HG02943 (cell line): Measurements from ENCODE around the gene RXRB.

Experiments
- ATAC-seq: cut with Tn5 transposase; IDR thresholded peaks from one replicate; pipeline ENCODE4 v1.9.1; 2021; ENCODE audit warnings: mild to moderate bottlenecking, low read depth, moderate library complexity; ENCODE audit not compliant: unreplicated experiment

Gene RXRB

DNA sequence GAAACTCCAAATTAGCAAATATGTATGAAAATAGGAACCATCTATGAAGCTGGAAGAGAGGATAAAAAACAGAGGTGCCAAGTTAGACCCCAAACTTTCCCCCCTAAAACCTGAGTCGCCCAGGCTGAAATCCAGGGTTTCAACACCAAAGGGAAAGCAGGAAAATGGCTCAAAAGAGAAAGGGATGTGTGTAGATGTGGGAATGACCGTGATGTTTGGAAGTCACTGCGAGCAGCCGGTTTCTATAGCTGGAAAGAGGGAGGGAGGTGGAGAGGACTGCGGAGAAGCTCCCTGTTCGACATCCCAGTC is 12.3 kb upstream of the RXRB start:
- ATAC-seq = no peak

DNA sequence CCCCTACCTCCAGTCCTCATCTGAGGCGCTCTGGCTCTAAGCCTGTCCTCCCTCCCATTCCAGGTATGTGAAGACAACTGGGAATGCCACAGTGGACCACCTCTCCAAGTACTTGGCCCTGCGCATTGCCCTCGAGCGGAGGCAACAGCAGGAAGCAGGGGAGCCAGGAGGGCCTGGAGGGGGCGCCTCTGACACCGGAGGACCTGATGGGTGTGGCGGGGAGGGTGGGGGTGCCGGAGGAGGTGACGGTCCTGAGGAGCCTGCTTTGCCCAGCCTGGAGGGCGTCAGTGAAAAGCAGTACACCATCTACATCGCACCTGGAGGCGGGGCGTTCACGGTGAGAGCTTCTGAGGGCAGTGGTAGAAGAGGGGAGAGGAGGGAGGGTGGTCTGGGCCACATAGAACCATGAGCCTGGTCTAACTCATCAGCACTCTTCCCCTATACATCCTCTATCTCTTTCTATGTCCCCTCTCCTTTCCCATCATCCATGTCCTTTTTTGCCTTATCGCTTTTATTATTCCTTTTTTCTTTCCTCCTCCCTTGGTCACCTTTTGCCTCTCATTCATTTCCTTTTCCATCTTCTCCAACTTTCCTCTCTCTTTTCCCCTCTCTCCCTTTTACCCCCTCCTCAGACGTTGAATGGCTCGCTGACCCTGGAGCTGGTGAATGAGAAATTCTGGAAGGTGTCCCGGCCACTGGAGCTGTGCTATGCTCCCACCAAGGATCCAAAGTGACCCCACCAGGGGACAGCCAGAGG is 11.4 kb upstream of the RXRB start:
- ATAC-seq = no peak

DNA sequence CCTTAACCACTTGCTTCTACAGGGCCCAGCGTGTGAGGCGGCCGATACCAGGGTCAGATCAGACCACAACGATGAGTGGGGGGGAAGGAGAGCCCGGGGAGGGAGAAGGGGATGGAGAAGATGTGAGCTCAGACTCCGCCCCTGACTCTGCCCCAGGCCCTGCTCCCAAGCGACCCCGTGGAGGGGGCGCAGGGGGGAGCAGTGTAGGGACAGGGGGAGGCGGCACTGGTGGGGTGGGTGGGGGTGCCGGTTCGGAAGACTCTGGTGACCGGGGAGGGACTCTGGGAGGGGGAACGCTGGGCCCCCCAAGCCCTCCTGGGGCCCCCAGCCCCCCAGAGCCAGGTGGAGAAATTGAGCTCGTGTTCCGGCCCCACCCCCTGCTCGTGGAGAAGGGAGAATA is 10.7 kb upstream of the RXRB start:
- no peak for ATAC-seq

DNA sequence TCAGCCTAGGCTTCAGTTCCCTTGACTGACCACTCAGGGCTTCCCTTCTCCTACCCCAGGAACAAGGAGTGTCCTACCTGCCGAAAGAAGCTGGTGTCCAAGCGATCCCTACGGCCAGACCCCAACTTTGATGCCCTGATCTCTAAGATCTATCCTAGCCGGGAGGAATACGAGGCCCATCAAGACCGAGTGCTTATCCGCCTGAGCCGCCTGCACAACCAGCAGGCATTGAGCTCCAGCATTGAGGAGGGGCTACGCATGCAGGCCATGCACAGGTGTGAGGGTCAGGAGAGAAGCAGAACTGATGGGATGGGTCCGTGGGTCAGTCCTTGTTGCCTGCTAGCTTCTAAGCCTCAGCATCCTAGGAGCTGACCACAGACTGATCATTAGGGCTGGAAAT is 9.4 kb upstream of the RXRB start:
- ATAC-seq = no peak

DNA sequence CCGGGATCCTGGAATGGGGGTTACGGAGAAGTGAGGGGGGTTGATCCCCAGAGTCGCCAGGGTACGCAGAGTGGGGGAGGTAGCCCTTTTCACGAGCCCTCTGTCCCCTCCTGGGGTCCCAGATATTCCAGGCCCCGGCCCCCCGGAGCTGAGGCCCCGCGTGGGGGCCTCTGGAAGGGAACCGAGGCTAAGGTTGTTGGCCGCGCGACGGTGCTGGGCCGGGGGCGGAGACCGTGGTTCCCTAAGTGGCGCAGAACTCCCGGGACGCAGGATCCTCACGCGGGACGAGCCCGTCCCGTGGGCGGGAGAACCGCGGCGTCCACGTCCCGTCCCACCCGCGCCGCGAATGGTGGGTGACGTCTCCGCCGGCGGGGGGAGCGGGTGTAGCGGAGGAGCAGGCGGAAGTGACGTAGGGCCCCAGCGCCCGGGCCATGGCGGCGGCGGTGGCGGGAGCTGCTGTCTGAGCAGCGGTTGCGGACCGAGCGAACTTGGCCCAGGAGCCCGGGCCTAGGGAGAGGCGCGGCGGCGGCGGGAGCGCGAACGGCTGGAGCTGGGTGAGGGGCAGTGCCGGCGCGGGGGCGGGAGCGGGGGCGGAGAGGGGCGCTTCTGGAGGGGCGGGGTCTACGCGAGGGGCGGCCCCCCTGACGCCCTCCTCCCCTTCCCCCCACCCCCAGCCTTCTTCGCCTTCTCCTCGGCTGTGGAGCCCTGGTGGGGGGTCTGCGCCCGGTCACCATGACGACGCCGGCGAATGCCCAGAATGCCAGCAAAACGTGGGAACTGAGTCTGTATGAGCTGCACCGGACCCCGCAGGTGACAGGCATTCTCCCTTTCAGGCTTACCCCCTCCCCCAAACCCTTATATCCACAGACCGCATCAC is 7.9 kb upstream of the RXRB start, which contains the start of gene RING1:
Gene RING1, plus strand, starts transcription at position 410 of the 877 bp plus-strand sequence. Its CDS starts 323 bp downstream, at position 733.
- no peak for ATAC-seq

DNA sequence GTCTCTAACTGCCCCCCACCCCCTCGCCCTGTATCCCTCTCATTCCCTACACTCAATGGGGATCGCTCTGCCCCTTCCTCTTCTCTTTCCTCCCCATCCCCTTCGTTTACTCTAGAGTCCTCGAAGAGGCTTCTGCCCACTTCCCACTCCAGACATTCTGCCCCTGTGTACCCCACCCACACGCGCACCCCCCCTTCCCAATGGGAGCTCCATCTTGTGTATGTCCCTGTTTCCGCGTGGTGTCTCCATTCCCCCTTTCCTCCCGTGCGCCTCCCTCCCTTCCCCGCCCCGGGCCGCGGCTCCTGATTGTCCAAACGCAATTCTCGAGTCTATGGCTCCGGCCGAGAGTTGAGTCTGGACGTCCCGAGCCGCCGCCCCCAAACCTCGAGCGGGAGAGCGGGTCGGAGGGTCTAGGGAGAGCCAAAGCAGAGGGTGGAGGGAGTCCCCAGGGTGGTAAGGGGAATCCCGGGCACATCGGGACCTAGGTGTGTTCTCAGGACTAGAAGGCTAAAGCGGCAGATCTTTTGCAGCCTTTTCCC is 7.2 kb upstream of the RXRB start:
- no peak for ATAC-seq

DNA sequence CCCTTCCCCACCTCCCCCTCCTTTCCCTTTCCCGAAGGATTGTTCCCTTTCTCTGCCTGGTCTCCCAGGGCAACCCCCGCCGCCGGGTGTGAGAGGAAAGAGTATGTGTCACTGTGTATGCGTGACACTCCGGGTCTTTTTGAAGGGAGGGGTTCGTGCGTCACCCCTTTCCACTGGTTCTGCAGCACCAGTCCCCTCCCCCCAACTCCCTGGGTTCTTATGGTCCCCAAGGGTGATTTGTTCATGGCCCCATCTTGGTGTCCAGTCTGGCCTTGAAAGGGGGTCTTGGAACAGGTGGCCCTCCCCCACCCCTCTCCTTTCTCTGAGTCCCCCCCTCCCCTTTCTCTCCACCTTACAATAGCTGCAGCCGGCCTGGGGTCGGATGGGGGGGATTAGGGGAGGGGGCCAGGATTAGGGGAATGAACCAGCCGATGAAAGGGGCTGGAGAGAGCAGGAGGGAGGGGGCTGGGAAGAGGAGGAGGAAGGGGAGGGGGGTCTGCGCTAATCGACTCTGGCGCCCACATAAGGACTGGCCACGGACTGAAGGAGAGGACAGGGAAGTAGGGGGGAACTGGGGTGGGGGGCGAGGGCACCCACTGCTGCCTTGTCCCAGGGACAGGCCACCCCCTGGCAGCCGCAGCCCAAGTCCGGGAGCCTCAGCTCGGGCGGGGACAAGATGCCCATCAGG is 6.5 kb upstream of the RXRB start:
- ATAC-seq = no peak

DNA sequence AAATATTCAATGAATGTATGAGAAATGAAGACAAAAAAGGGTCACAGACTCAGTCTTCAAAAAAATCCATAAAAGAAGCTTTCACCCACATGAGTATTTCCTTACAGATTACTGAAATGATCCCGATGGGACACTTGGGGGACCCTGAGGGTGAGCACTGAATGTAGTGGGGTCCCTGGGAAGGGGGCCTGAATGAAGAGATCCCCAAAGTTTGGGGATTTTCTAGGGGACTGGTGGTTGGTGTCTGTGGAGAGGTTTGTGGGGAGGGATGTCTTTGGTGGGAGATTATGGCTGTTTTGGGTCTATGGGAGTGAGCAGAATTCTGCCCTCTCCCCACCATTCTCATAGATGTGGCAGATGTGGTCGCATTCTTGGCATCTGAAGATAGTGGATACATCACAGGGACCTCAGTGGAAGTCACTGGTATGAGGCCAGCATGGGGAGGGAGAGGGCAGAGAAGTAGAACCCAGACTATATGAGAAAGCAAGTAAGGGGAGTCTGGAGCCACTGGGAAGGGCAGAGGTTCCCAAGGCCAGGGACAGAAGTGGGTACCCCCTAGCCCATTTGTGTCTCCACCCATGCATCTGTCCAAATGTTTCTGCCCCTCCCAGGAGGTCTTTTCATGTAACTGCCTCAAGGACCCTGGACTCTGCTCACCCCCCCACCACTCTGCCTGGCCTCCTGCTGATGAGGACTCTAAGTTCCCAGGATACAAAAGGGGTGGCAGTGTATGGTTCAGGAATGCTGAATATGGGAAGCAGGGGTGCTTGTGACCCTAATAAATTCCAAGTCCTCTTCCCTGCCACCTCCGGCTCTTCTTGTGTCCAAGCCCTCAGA is 5.8 kb upstream of the RXRB start:
- ATAC-seq = no peak

DNA sequence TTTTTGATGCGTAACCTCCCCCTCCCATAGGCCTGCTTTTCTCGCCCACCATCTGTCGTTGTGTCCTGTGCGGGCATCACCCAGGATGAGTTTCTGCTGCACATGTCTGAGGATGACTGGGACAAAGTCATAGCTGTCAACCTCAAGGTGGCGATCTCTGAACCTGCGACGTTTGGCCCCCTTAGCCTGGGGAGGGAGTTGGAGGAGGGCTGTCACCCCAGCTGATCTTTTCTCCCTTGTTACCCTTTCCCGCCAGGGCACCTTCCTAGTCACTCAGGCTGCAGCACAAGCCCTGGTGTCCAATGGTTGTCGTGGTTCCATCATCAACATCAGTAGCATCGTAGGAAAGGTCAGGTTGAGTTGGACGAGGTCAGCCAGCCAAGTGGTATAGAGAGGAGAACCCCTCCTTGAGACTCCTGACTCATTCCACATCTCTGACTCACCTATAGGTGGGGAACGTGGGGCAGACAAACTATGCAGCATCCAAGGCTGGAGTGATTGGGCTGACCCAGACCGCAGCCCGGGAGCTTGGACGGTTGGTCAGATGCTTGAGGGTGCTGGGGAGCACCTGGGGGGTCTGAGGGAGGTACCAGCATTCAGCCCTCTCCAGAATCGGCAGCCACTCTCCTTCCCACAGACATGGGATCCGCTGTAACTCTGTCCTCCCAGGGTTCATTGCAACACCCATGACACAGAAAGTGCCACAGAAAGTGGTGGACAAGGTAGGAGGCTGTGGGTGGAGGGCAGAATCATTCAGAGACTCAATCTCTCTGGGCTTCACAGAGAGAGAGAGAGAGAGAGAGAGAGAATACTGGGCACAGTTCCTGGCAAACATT is 4.9 kb upstream of the RXRB start:
- no peak for ATAC-seq

DNA sequence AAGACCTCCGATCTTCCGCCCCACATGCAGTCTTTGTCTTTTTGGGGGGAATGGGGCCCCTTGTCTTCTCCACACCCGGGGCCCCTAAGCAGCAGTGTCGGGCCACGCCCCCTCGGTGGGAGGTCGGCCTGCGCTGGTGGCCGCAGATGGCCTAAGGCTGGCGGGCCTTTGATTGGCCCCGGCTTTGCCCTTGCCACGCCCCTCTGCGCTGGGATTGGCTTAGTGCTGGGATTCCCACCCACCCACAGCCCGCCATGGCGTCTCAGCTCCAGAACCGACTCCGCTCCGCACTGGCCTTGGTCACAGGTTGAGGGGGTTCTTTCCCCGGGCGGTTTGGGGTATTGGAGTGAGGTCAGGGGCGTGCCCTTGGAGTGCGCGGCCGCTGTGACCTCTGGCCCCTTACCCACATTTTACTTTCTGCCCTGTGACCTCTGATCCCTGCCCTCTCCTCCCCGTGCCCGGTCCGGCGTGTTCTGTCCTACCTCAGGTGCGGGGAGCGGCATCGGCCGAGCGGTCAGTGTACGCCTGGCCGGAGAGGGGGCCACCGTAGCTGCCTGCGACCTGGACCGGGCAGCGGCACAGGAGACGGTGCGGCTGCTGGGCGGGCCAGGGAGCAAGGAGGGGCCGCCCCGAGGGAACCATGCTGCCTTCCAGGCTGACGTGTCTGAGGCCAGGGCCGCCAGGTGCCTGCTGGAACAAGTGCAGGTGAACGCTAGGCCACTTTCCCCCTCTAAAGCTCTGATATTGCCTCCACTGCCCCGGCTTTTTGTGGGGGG is 4.1 kb upstream of the RXRB start, which contains the start of gene HSD17B8:
Gene HSD17B8, plus strand, starts transcription at position 241 of the 776 bp plus-strand sequence. Its CDS starts 14 bp downstream, at position 255.
- no peak for ATAC-seq

DNA sequence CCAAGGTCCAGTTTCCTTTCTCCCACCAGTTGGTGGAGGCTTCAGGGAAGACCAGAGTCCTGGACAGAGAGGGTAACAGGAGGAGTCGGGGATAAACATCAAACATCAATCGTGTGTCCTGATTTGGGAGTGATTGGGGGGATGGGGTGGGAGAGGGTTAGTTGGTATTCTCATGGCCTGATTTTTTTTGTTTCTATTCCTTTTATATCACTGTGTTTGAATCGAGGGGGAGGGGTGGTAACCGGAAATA is 3.6 kb upstream of the RXRB start:
- ATAC-seq = no peak

DNA sequence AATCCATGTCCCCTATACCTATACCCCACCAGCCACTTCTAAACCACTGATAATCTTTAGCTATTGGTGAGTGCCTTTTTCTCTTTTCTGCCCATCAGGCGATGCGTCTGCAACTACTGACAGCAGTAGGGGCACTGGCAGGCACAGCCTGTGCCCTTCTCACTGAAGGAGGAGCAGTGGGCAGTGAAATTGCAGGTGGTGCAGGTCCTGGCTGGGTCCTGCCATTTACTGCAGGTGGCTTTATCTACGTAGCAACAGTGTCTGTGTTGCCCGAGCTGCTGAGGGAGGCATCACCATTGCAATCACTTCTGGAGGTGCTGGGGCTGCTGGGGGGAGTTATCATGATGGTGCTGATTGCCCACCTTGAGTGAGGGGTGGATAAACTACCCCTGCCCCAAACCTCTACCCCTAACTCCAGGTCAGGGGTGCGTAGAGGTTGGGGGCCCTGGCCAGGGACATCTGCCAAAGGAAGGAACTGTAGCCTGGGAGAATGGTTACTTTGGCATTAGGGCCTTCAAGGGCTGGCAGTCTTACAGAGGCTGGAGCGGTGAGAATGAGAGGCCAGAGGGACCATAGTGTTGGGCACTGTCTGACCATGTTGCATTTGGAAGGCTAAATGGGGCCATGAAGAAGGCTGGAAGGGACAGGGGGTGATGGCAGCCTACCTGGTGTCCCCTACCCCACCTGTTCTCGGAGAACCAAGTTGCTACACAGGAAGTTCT is 3.1 kb upstream of the RXRB start:
- no peak for ATAC-seq

DNA sequence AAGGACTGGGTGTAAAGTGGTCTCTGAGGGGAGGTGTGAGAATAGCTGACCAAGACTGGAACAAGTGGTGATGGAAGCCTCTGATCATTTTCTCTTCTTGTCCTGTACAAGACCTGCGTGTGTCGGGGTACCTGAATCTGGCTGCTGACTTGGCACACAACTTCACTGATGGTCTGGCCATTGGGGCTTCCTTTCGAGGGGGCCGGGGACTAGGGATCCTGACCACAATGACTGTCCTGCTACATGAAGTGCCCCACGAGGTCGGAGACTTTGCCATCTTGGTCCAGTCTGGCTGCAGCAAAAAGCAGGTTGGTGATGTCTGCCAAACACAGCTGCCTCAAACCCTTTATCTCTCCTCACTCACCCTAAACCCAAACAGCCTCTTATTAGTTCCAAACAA is 2.3 kb upstream of the RXRB start:
- no peak for ATAC-seq

DNA sequence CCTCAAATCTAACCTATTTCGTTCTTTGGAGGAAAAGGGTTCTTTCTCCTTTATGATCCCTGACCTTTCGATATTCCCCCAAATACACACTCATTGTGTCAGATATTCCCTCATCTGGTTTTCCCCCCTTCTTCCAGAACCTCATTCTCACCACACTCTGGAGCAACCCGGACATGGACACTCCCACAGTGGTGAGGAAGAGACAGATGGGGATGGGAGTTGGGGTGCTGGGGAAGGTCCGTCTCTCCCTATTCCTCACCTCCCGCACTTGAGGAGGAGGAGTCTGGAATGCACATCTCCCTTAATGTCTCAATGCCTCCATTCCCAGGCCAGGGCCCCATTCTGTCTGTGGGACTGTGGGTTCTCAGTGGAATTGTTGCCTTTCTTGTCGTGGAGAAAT is 1.5 kb upstream of the RXRB start:
- no peak for ATAC-seq

DNA sequence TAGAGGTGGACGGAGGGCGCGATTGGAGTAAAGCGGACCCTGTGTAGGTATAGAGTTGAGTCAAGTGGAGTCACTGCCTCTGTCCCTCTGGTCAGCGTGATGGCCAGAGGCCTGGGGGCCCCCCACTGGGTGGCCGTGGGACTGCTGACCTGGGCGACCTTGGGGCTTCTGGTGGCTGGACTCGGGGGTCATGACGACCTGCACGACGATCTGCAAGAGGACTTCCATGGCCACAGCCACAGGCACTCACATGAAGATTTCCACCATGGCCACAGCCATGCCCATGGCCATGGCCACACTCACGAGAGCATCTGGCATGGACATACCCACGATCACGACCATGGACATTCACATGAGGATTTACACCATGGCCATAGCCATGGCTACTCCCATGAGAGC is 681 bp upstream of the RXRB start:
- no peak for ATAC-seq

DNA sequence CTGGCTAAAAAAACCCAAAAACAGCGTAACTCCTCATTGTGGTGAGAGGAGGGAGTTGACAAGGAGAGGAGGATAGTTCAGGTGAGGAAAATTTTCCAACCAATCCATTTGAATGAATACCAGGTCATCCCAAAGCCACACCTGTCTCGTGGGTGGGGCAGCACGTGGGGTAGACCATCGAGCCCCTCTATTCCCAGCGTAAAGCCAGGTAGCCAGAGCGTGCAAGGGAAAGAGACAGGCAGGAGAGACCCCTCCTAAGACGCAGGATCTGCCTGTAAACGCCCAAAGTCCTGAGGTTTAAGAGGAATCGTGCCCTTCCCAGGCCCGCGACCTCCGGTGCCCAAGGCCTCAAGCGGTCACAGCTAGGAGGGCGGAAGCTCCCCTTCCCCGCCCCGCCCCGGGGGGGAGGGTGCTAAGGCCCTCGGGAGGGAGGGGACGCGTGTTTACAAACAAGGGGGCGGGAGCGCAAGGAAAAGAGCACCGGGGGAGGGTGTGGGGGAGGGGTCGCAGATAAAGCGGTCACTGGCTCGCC is 712 bp downstream of the RXRB start:
- ATAC-seq = peak; percentile 16

DNA sequence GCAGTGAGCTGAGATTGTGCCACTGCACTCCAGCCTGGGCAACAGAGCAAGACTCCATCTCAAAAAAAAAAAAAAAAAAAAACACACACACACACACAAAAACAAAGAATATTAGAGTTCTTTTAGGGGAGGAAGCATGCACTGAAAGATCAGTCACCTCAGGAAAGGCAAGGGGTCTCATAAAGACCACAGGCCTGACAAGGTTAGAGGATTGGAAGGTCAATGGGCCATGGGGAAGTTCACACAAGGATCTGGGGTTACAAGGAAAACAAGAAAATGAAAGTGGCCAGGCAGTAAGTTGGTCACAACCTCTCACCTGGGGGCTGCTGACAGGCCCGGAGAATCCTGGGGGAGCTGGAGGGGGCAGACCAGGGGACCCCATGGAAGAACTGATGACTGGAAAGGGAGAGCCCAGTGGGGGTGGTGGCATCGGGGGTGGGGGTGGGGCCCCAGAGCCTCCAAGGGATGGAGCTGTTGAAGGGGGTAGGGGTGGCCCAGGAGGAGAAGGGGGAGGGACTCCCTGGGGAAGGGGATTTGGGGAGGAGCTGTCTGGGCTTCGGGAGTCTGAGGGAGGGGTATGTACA is 1.5 kb downstream of the RXRB start:
- ATAC-seq = no peak
